SK-MEL-5 (cell line): ENCODE measurements around the gene ATRN. TPM values are rescaled to one million over a fixed set of nuclear protein-coding genes. Genes with fewer than 3 reads are reported as not detected.
A peak's percentile ranks its signal among the peaks of the same experiment; 100 is the strongest.

Source experiments
- DNase-seq: peaks from one replicate; pipeline ENCODE4 v3.0.0-alpha.2; 2016; ENCODE audit warnings: low read depth, low spot score
- in situ Hi-C: cut with HindIII; loops from 2 replicates; pipeline ENCODE4 v1.10.0; 2016; ENCODE audit warnings: low sequenced_read_pairs, high pct_unique_total_duplicates, low pct_unique_long_range_greater_than_20kb
- total RNA-seq: library from RNA; depleted of rRNA; stranded (reverse); fragments of >200 nt; shearing (Covaris generic); gene quantifications from 2 replicates; pipeline ENCODE4 v1.2.3, GENCODE V29; 2014

Gene ATRN
- total RNA-seq, 1 experiment from 2014 or later = 53.6 TPM

GRCh38 chr20:3631534-3631933 lies 160.7 kb downstream of the ATRN start:
- DNase-seq = no peak
- in situ Hi-C loops = no loop called here

GRCh38 chr20:3632311-3633004 lies 161.6 kb downstream of the ATRN start:
- DNase-seq = peak; percentile 14
- in situ Hi-C loops = no loop called here

- DNase-seq = no peak
Measured at GRCh38 chr20:3633913-3634478, 163.2 kb downstream of the ATRN start.

GRCh38 chr20:3635346-3635745 lies 164.5 kb downstream of the ATRN start:
- DNase-seq = no peak
- in situ Hi-C loops = no loop called here

More at GRCh38 chr20:3633913-3634478, 163.2 kb downstream of the ATRN start:
- in situ Hi-C loops = no loop called here

- in situ Hi-C loops = no loop called here
Measured at GRCh38 chr20:3640259-3640658, 169.4 kb downstream of the ATRN start.

GRCh38 chr20:3645309-3646066 lies 174.7 kb downstream of the ATRN start:
- in situ Hi-C loops = no loop called here
- DNase-seq = no peak

More at GRCh38 chr20:3640259-3640658, 169.4 kb downstream of the ATRN start:
- DNase-seq = no peak

- in situ Hi-C loops = no loop called here
- DNase-seq = no peak
Measured at GRCh38 chr20:3646067-3646440, 175.2 kb downstream of the ATRN start.

GRCh38 chr20:3646651-3647050 lies 175.8 kb downstream of the ATRN start:
- no peak for DNase-seq
- in situ Hi-C loops = no loop called here

- in situ Hi-C loops = no loop called here
- DNase-seq = no peak
Measured at GRCh38 chr20:3647473-3647872, 176.7 kb downstream of the ATRN start.

GRCh38 chr20:3648951-3649350 lies 178.1 kb downstream of the ATRN start:
- in situ Hi-C loops = no loop called here
- no peak for DNase-seq

- DNase-seq = no peak
- in situ Hi-C loops = no loop called here
Measured at GRCh38 chr20:3651204-3651962, 180.6 kb downstream of the ATRN start.

GRCh38 chr20:3652221-3652620 lies 181.4 kb downstream of the ATRN start:
- in situ Hi-C loops = no loop called here
- no peak for DNase-seq

- DNase-seq = no peak
- in situ Hi-C loops = no loop called here
Measured at GRCh38 chr20:3652676-3653596, 182.1 kb downstream of the ATRN start.

- no peak for DNase-seq
- in situ Hi-C loops = no loop called here
Measured at GRCh38 chr20:3653921-3654320, 183.1 kb downstream of the ATRN start.

- in situ Hi-C loops = no loop called here
- no peak for DNase-seq
Measured at GRCh38 chr20:3654326-3655130, 183.7 kb downstream of the ATRN start.

- in situ Hi-C loops = no loop called here
- no peak for DNase-seq
Measured at GRCh38 chr20:3655131-3655405, 184.2 kb downstream of the ATRN start.
